H1 (cell line): Measurements from ENCODE around the gene STX7. TPM values are rescaled to one million over a fixed set of nuclear protein-coding genes. Genes with fewer than 3 reads are reported as not detected.

Experiments used
- CTCF ChIA-PET: fragments of 300-600 bp; sonication (Branson Sonifier 250); formaldehyde crosslinking; loops from one replicate; lab custom pipeline; 2021; ENCODE audit not compliant: partially characterized antibody; lab: Charles Lee
- POLR2A ChIA-PET: fragments of 300-600 bp; sonication (Branson Sonifier 250); formaldehyde crosslinking; loops from one replicate; lab custom pipeline; 2021; ENCODE audit warnings: inconsistent platforms; ENCODE audit not compliant: partially characterized antibody; lab: Charles Lee
- DNase-seq, 2 experiments: peaks; one replicate each; pipeline versions ENCODE4 v3.0.0 to v3.0.0-alpha.2; 2010 to 2022; ENCODE audit warnings: low spot score in 2 of 2, low read depth in 1 of 2, mixed read lengths in 1 of 2
- FAIRE-seq: peaks from 2 replicates; lab custom pipeline; 2011; peaks lifted over from hg19 to GRCh38; lab: Jason Lieb, UNC
- H2AFZ ChIP-seq: 2 replicates; pipeline ENCODE4 v1.8.1; 2012; ENCODE audit warnings: low read length, inconsistent platforms
- H2AK5ac ChIP-seq: 2 replicates; pipeline ENCODE4 v1.6.1; 2013; ENCODE audit warnings: low read depth, low read length
- H2BK120ac ChIP-seq: replicated peaks from 2 replicates; pipeline ENCODE3; 2013; ENCODE audit warnings: low read depth, low read length, inconsistent platforms
- H2BK12ac ChIP-seq: 2 replicates; pipeline ENCODE4 v1.6.1; 2013; ENCODE audit warnings: low read depth, low read length
- H2BK15ac ChIP-seq: 2 replicates; pipeline ENCODE4 v1.6.1; 2013; ENCODE audit warnings: low read length
- H2BK20ac ChIP-seq: 2 replicates; pipeline ENCODE4 v1.6.1; 2013; ENCODE audit warnings: low read length
- H2BK5ac ChIP-seq: 2 replicates; pipeline ENCODE4 v1.6.1; 2013; ENCODE audit warnings: low read depth, low read length
- H3K14ac ChIP-seq: 2 replicates; pipeline ENCODE4 v1.6.1; 2013; ENCODE audit warnings: inconsistent platforms; ENCODE audit not compliant: insufficient read length
- H3K18ac ChIP-seq: 2 replicates; pipeline ENCODE4 v1.6.1; 2013; ENCODE audit warnings: low read length; ENCODE audit errors: extremely low read depth
- H3K23ac ChIP-seq: 2 replicates; pipeline ENCODE4 v1.6.1; 2013; ENCODE audit warnings: inconsistent platforms; ENCODE audit not compliant: insufficient read length
- H3K23me2 ChIP-seq: 2 replicates; pipeline ENCODE4 v1.6.1; 2013; ENCODE audit warnings: low read depth, low read length
- H3K27ac ChIP-seq: 2 replicates; pipeline ENCODE4 v1.6.1; 2011; ENCODE audit warnings: low read depth, low read length, inconsistent platforms
- H3K27me3 ChIP-seq, 4 experiments: replicated peaks in 1 of 4; 1 replicate in 1 of 4; 2 replicates in 3 of 4; pipeline versions ENCODE4 v1.6.1 to v1.8.1; 2011 to 2013; ENCODE audit warnings: low read length in 3 of 4, mild to moderate bottlenecking in 3 of 4, inconsistent platforms in 2 of 4, mixed read lengths in 2 of 4, moderate library complexity in 1 of 4; ENCODE audit not compliant: control insufficient read depth in 3 of 4, insufficient read depth in 3 of 4; ENCODE audit errors: extremely low read depth in 1 of 4
- H3K36me3 ChIP-seq, 4 experiments: 2 replicates each; pipeline versions ENCODE4 v1.6.1 to v1.8.1; 2011 to 2013; ENCODE audit warnings: mild to moderate bottlenecking in 4 of 4, low read length in 3 of 4, moderate library complexity in 2 of 4, control low read depth in 1 of 4, inconsistent platforms in 1 of 4; ENCODE audit not compliant: insufficient read depth in 4 of 4, control insufficient read depth in 2 of 4
- H3K4ac ChIP-seq: replicated peaks from 2 replicates; pipeline ENCODE3; 2013; ENCODE audit warnings: low read length, low read depth, mixed read lengths, inconsistent platforms; ENCODE audit not compliant: insufficient read length
- H3K4me1 ChIP-seq, 4 experiments: replicated peaks in 1 of 4; 1 replicate in 1 of 4; 2 replicates in 3 of 4; pipeline versions ENCODE4 v1.6.1 to v1.8.1; 2011 to 2013; ENCODE audit warnings: low read length in 3 of 4, inconsistent platforms in 2 of 4, mixed read lengths in 1 of 4; ENCODE audit not compliant: insufficient read depth in 4 of 4, control insufficient read depth in 3 of 4
- H3K4me2 ChIP-seq, 2 experiments: 2 replicates each; pipeline versions ENCODE4 v1.6.1 to v1.8.1; 2011 to 2013; ENCODE audit warnings: low read depth in 2 of 2, low read length in 2 of 2, control low read depth in 1 of 2, inconsistent platforms in 1 of 2, mild to moderate bottlenecking in 1 of 2; ENCODE audit not compliant: insufficient read depth in 1 of 2
- H3K4me3 ChIP-seq, 4 experiments: fragments of 200-600, 300-600 bp in 1 of 4; sonication (generic), shearing (Covaris generic), sonication (Bioruptor Twin) in 1 of 4; 2 replicates each; pipeline versions ENCODE4 v1.5.1 to v1.8.1; 2011 to 2016; ENCODE audit warnings: low read length in 4 of 4, low read depth in 3 of 4, control low read depth in 2 of 4, inconsistent platforms in 2 of 4, mild to moderate bottlenecking in 2 of 4, mixed read lengths in 1 of 4, moderate library complexity in 1 of 4; ENCODE audit not compliant: insufficient read depth in 2 of 4; ENCODE audit errors: extremely low read depth in 1 of 4
- H3K56ac ChIP-seq: replicated peaks from 2 replicates; pipeline ENCODE3; 2013; ENCODE audit warnings: low read depth, mild to moderate bottlenecking, mixed read lengths, low read length, inconsistent platforms; ENCODE audit not compliant: insufficient read length
- H3K79me1 ChIP-seq: 2 replicates; pipeline ENCODE4 v1.6.1; 2013; ENCODE audit warnings: low read depth, low read length, control low read depth
- H3K79me2 ChIP-seq, 2 experiments: 2 replicates each; pipeline versions ENCODE4 v1.6.1 to v1.8.1; 2012 to 2013; ENCODE audit warnings: low read length in 2 of 2, mild to moderate bottlenecking in 2 of 2, inconsistent platforms in 1 of 2; ENCODE audit not compliant: insufficient read depth in 2 of 2, control insufficient read depth in 1 of 2
- H3K9ac ChIP-seq, 4 experiments: replicated peaks in 1 of 4; 1 replicate in 1 of 4; 2 replicates in 3 of 4; pipeline versions ENCODE4 v1.6.1 to v1.8.1; 2011 to 2013; ENCODE audit warnings: low read depth in 3 of 4, low read length in 3 of 4, control low read depth in 2 of 4, mild to moderate bottlenecking in 2 of 4, moderate library complexity in 2 of 4, inconsistent platforms in 1 of 4; ENCODE audit errors: extremely low read depth in 1 of 4
- H3K9me3 ChIP-seq, 2 experiments: 2 replicates each; pipeline versions ENCODE4 v1.6.1 to v1.8.1; 2012 to 2013; ENCODE audit warnings: mild to moderate bottlenecking in 2 of 2, moderate library complexity in 2 of 2, control low read depth in 1 of 2, inconsistent platforms in 1 of 2, low read depth in 1 of 2, low read length in 1 of 2, mixed read lengths in 1 of 2; ENCODE audit not compliant: insufficient read depth in 2 of 2
- H4K20me1 ChIP-seq, 2 experiments: replicated peaks in 1 of 2; 2 replicates each; pipeline versions ENCODE3 to v1.8.1; 2011 to 2013; ENCODE audit warnings: inconsistent platforms in 2 of 2, low read length in 2 of 2, mild to moderate bottlenecking in 1 of 2; ENCODE audit not compliant: insufficient read depth in 2 of 2, control insufficient read depth in 1 of 2
- H4K5ac ChIP-seq: 2 replicates; pipeline ENCODE4 v1.6.1; 2013; ENCODE audit warnings: low read length, low read depth, mixed read lengths, inconsistent platforms; ENCODE audit not compliant: insufficient read length
- H4K8ac ChIP-seq: 2 replicates; pipeline ENCODE4 v1.8.0; 2013; ENCODE audit warnings: mild to moderate bottlenecking, moderate library complexity, low read length, inconsistent platforms; ENCODE audit not compliant: insufficient read depth; ENCODE audit errors: extremely low read depth
- H4K91ac ChIP-seq: replicated peaks from 2 replicates; pipeline ENCODE3; 2013; ENCODE audit warnings: low read length, mixed read lengths, inconsistent platforms; ENCODE audit not compliant: insufficient read length
- BACH1 ChIP-seq: IDR thresholded peaks from 2 replicates; pipeline ENCODE4 v1.6.1; 2012; ENCODE audit warnings: low read length, improper control_type of control experiment
- BCL11A ChIP-seq, 2 experiments: IDR thresholded peaks; one replicate each; pipeline ENCODE4 v1.6.1; 2011; ENCODE audit warnings: low read depth in 2 of 2, low read length in 2 of 2, mild to moderate bottlenecking in 2 of 2
- CEBPB ChIP-seq: IDR thresholded peaks from 2 replicates; pipeline ENCODE4 v1.6.1; 2012; ENCODE audit warnings: low read depth, low read length
- CHD1 ChIP-seq: IDR thresholded peaks from 2 replicates; pipeline ENCODE4 v1.6.1; 2012; ENCODE audit warnings: low read depth, low read length, improper control_type of control experiment
- EZH2 ChIP-seq: fragments of 200-600 bp; sonication (generic); IDR thresholded peaks from 2 replicates; pipeline ENCODE4 v1.7.1; 2012; ENCODE audit warnings: low read depth, mild to moderate bottlenecking, moderate library complexity, low read length, inconsistent platforms; ENCODE audit not compliant: severe bottlenecking
- HDAC6 ChIP-seq: IDR thresholded peaks from one replicate; pipeline ENCODE4 v1.7.1; 2012; ENCODE audit warnings: low read depth, mild to moderate bottlenecking, inconsistent platforms, low read length, moderate library complexity
- JUND ChIP-seq: IDR thresholded peaks from 2 replicates; pipeline ENCODE4 v1.6.1; 2011; ENCODE audit warnings: mild to moderate bottlenecking, improper control_type of control experiment, low read length
- KDM5A ChIP-seq: fragments of 200-600 bp; IDR thresholded peaks from 2 replicates; pipeline ENCODE4 v1.7.1; 2012; ENCODE audit warnings: mild to moderate bottlenecking, low read length, inconsistent platforms, mixed read lengths
- MAX ChIP-seq: IDR thresholded peaks from 2 replicates; pipeline ENCODE4 v1.6.1; 2012; ENCODE audit warnings: inconsistent platforms
- POLR2A ChIP-seq, 2 experiments: IDR thresholded peaks; 1 replicate in 1 of 2; 2 replicates in 1 of 2; pipeline ENCODE4 v1.6.1; 2011; ENCODE audit warnings: low read depth in 2 of 2, low read length in 2 of 2, mild to moderate bottlenecking in 2 of 2; ENCODE audit errors: control extremely low read depth in 1 of 2
- RAD21 ChIP-seq, 2 experiments: IDR thresholded peaks in 1 of 2; conservative IDR thresholded peaks in 1 of 2; 2 replicates each; pipeline ENCODE4 v1.6.1; 2011; ENCODE audit warnings: low read depth in 2 of 2, low read length in 2 of 2, improper control_type of control experiment in 1 of 2, inconsistent platforms in 1 of 2, mild to moderate bottlenecking in 1 of 2, moderate library complexity in 1 of 2
- SAP30 ChIP-seq: fragments of 300-600 bp; sonication (generic); IDR thresholded peaks from 2 replicates; pipeline ENCODE4 v1.7.1; 2012; ENCODE audit warnings: low read length, moderate library complexity, mild to moderate bottlenecking, inconsistent platforms; ENCODE audit not compliant: insufficient read depth, insufficient replicate concordance
- TAF1 ChIP-seq: IDR thresholded peaks from 2 replicates; pipeline ENCODE4 v1.6.1; 2011; ENCODE audit warnings: mild to moderate bottlenecking, low read depth, low read length
- TEAD4 ChIP-seq: IDR thresholded peaks from 2 replicates; pipeline ENCODE4 v1.6.1; 2012; ENCODE audit warnings: low read depth, low read length, inconsistent platforms, mixed read lengths
- ZNF274 ChIP-seq: IDR thresholded peaks from 2 replicates; pipeline ENCODE4 v1.7.0; 2012; ENCODE audit warnings: low read length, borderline replicate concordance; ENCODE audit errors: extremely low read depth
- WGBS, 2 experiments: shearing (Covaris generic) in 1 of 2; methylation state at CpG; one replicate each; pipeline versions ENCODE4 v1.1.6 to v1.1.7; 2013 to 2015; ENCODE audit warnings: low lambda C conversion rate in 2 of 2, mixed read lengths in 2 of 2, inconsistent platforms in 1 of 2, low coverage in 1 of 2, missing lambda C conversion rate in 1 of 2; ENCODE audit not compliant: insufficient replicate concordance in 2 of 2, insufficient coverage in 1 of 2, insufficient read length in 1 of 2; ENCODE audit errors: extremely low coverage in 1 of 2, missing lambda C conversion rate in 1 of 2; 5-methylcytosine and 5-hydroxymethylcytosine counted together
- polyA plus RNA-seq, 7 experiments: library from polyadenylated mRNA; depleted of rRNA in 3 of 7; stranded (reverse) in 5 of 7; unstranded in 2 of 7; fragments of >200 nt in 5 of 7; fragments of 200-250 nt in 2 of 7; gene quantifications; 1 replicate in 5 of 7; 2 replicates in 1 of 7; 4 replicates in 1 of 7; pipeline versions ENCODE4 v1.2.1 to v1.2.3, GENCODE V29; 2011 to 2013; ENCODE audit warnings: missing spikeins in 2 of 7, mixed read lengths in 2 of 7
- total RNA-seq: library from RNA; stranded (reverse); fragmentation: NEBNext Ultra II Directional; extraction: Animal tissue kit (Norgen Biotek cat#: 25700); gene quantifications from 2 replicates; pipeline ENCODE4 v1.2.1, GENCODE V29; 2021

Gene STX7
- total and polyA plus RNA-seq, 2 of the 8 experiments (the other 6 are each of a cell fraction or from before 2014, with no cell fraction given): 5.7 to 27.9 TPM

- Histone ChIP-seq H3K4me2 (no peak overlapping the region), H3K56ac (no peak overlapping the region), H4K20me1 (no peaks in the 10 kb centered on the region), H3K23me2 (peaks cover 4% of the 10 kb centered on the region; the same call in 1 of the 2 replicates), H2BK5ac (no peak overlapping the region), H3K9me3 (no peaks in the 10 kb centered on the region), H2BK120ac (no peak overlapping the region), H3K14ac (no peak overlapping the region), H3K79me1 (no peaks in the 10 kb centered on the region), H2AFZ (no peak overlapping the region), H2BK15ac (no peak overlapping the region), H3K4me1 (peaks cover 0 to 4% (median under 1%) of the 10 kb centered on the region in 4 experiments; a peak in 3 of 7 replicates), H3K36me3 (no peaks in the 10 kb centered on the region), H4K5ac (no peak overlapping the region), H3K4me3 (no peak overlapping the region), H3K27ac (no peak overlapping the region), H3K27me3 (no peaks in the 10 kb centered on the region), H2AK5ac (no peak overlapping the region), H3K18ac (no peak overlapping the region), H3K4ac (no peak overlapping the region), H3K23ac (no peak overlapping the region), H4K8ac (no peak overlapping the region), H4K91ac (no peak overlapping the region), H2BK20ac (no peak overlapping the region), H3K79me2 (peaks cover 0 to 20% of the 10 kb centered on the region in 2 experiments; a peak in 3 of 4 replicates), H2BK12ac (no peak overlapping the region), H3K9ac (no peak overlapping the region)
- ChIA-PET POLR2A (no interaction called here), CTCF (interaction anchor here (0.9 to 3.0 kb wide), 3 partner anchors 9 to 235 kb away, joined by 3 to 7 read pairs (median 3); no protein-coding TSS in a partner anchor)
- 59% methylated on average over 2 of the region's 2 CpGs; no CpG with 5 or more reads in 1 of the 2 experiments for WGBS, 2 experiments
- FAIRE-seq: no peak
- DNase-seq: no peak
- no peak for TF ChIP-seq BACH1
- no peak for TF ChIP-seq RAD21 (IDR thresholded peaks at IDR 0.05 in 1 of 2, conservative IDR thresholded peaks at IDR 0.05 in 1 of 2; ENCODE audit: low read depth in 2 of 2, low read length in 2 of 2)
- no peak for TF ChIP-seq BCL11A (IDR thresholded peaks at IDR 0.05; ENCODE audit: low read depth in 2 of 2, low read length in 2 of 2)
- no peak for TF ChIP-seq EZH2
- TF ChIP-seq ZNF274: no peak
- no peak for TF ChIP-seq HDAC6
- no peak for TF ChIP-seq JUND
- no peak for TF ChIP-seq SAP30
- TF ChIP-seq POLR2A (IDR thresholded peaks at IDR 0.05; ENCODE audit: control extremely low read depth in 1 of 2, low read depth in 2 of 2, low read length in 2 of 2): no peak
- no peak for TF ChIP-seq MAX
- TF ChIP-seq TAF1: no peak
- no peak for TF ChIP-seq TEAD4
- TF ChIP-seq CHD1: no peak
- TF ChIP-seq CEBPB: no peak
- no peak for TF ChIP-seq KDM5A
These were observed 2.5 kb upstream of the STX7 start for GRCh38 chr6:132515386-132515785.
